Heart right ventricle (tissue), 16 donors: ENCODE data around the gene FAM227A. TPM values are rescaled to one million over a fixed set of nuclear protein-coding genes. Genes with fewer than 3 reads are reported as not detected.
A peak's percentile ranks its signal among the peaks of the same experiment; 100 is the strongest.
"Not testable (repeated sequence)": the region's sequence is repeated elsewhere in the genome, so short reads cannot be mapped to it uniquely, and the experiment has no call there.

Experiments
- ATAC-seq, 8 donors: fragments of 200-7000 bp; cut with Tn5 transposase; one replicate each; pipeline ENCODE4 v1.9.1; 2020; ENCODE audit warnings: mild to moderate bottlenecking in 8 of 8, moderate library complexity in 8 of 8, moderate number of reproducible peaks in 1 of 8
- DNase-seq, 2 donors: peaks; one replicate each; pipeline ENCODE4 v3.0.0-alpha.2; 2020
- H3K27ac ChIP-seq, 10 donors: fragments of 200-600 bp; sonication (generic) in 2 of 10; one replicate each; pipeline versions ENCODE4 v1.5.0 to v1.8.0; 2020 to 2022; ENCODE audit warnings: mild to moderate bottlenecking in 3 of 10
- H3K27me3 ChIP-seq, 7 donors: fragments of 200-600 bp; one replicate each; pipeline ENCODE4 v1.8.0; 2021 to 2022; ENCODE audit warnings: mild to moderate bottlenecking in 2 of 7
- H3K36me3 ChIP-seq, 9 donors: fragments of 200-600 bp; sonication (generic) in 1 of 9; one replicate each; pipeline versions ENCODE4 v1.5.0 to v1.8.0; 2020 to 2022; ENCODE audit warnings: mild to moderate bottlenecking in 2 of 9
- H3K4me1 ChIP-seq, 9 donors: fragments of 200-600 bp; sonication (generic) in 1 of 9; one replicate each; pipeline versions ENCODE4 v1.5.0 to v1.8.0; 2020 to 2022; ENCODE audit warnings: mild to moderate bottlenecking in 4 of 9
- H3K4me3 ChIP-seq, 10 donors: fragments of 200-600 bp; sonication (generic) in 2 of 10; one replicate each; pipeline versions ENCODE4 v1.5.0 to v1.8.0; 2020 to 2022; ENCODE audit warnings: mild to moderate bottlenecking in 7 of 10, moderate library complexity in 2 of 10
- H3K9me3 ChIP-seq, 11 donors: fragments of 200-600 bp in 10 of 11; sonication (generic) in 2 of 11; one replicate each; pipeline versions ENCODE4 v1.5.0 to v1.8.0; 2013 to 2022; ENCODE audit warnings: mild to moderate bottlenecking in 2 of 11, control low read depth in 1 of 11, moderate library complexity in 1 of 11
- CTCF ChIP-seq, 9 donors: fragments of 200-600 bp; sonication (generic) in 2 of 9; IDR thresholded peaks; one replicate each; pipeline versions ENCODE4 v1.5.0 to v1.8.0; 2021 to 2022; ENCODE audit warnings: antibody characterized with exemption in 9 of 9, mild to moderate bottlenecking in 5 of 9, moderate library complexity in 1 of 9
- WGBS, 2 donors: extraction: QIAGEN DNeasy Blood & Tissue Kit; methylation state at CpG; one replicate each; pipeline ENCODE4 v1.1.7; 2013; ENCODE audit warnings: inconsistent platforms in 1 of 2; 5-methylcytosine and 5-hydroxymethylcytosine counted together
- intact Hi-C, 10 donors: fragments of 100-400 bp; cut with DNase I; formaldehyde crosslinking; loops; one replicate each; pipeline versions ENCODE4 v1.11.1 to v1.14.2; 2022
- polyA plus RNA-seq, 2 donors: library from polyadenylated mRNA; stranded (reverse); fragments of 200-250 nt; gene quantifications; one replicate each; pipeline ENCODE4 v1.2.3, GENCODE V29; 2013
- total RNA-seq, 10 donors: library from RNA; stranded (reverse); fragmentation: NEBNext Ultra II Directional in 3 of 10; extraction: Animal tissue kit (Norgen Biotek cat#: 25700) in 3 of 10; gene quantifications; one replicate each; pipeline versions ENCODE4 v1.2.1 to v1.2.4, GENCODE V29; 2021 to 2023
- donor health status: Arrhythmogenic right ventricular cardiomyopathy.
- donor health status: ischemic (EF 13 %, LVEDD 7.1; RV severe dilation, severe dysfunction).
- donor health status: healthy with polysubstance abuse.
- donor health status: DM: no; HTN: yes; CAD: no.
- donor health status: DM: no; HTN: no; CAD: no.
- donor health status: ischemic (EF 25% LVEDD 6.9; RV normal size, moderate dysfunction).
- donor health status: ischemic (EF 25% LVEDD 5.7; RV mildly dilated, moderate dysfunction).
- donor health status: healthy.
- donor health status: DM: yes; HTN: yes; CAD: no.
- donor health status: Ischemic cardiomyopathy.
- donor health status: ischemic (EF 35%, LVEDD 5.7; RV mildly dilated, moderate dysfunction).
- donor health status: nonischemic (EF 11% LVEDD 7.7; RV severe dilation, severe dysfunction).
- donor health status: DM: yes; HTN: yes; CAD: no.
- donor health status: PGD.
- donor health status: ischemic (EF 29% LVEDD 5.4; RV normal size, mild dysfunction).
- donor health status: nonischemic (EF 23%, LVEDD 6.1; RV moderate dilation, normal function).

Gene FAM227A
- total and polyA plus RNA-seq, 12 donors, result 0.11 to 0.97 (median 0.46) TPM

GRCh38 chr22:38645430-38645829 is 10.8 kb downstream of the FAM227A start:
- no peaks in the 10 kb centered on the region for H3K36me3 ChIP-seq
- intact Hi-C loops, result no loop called here
- no peak for TF ChIP-seq CTCF (IDR thresholded peaks at IDR 0.05)
- DNase-seq (no peak), ATAC-seq (no peak)
- no peaks in the 10 kb centered on the region for H3K27me3 ChIP-seq
- H3K9me3 ChIP-seq, result no peaks in the 10 kb centered on the region
- no peaks in the 10 kb centered on the region for H3K4me1 ChIP-seq
- H3K4me3 ChIP-seq, result no peak overlapping the region
- H3K27ac ChIP-seq, result no peak overlapping the region
- 94 to 95% methylated on average over 6 of the region's 6 CpGs for WGBS, 2 donors

GRCh38 chr22:38644245-38644644 is 11.9 kb downstream of the FAM227A start:
- DNase-seq, H3K4me3 ChIP-seq, H3K4me1 ChIP-seq, H3K27ac ChIP-seq, H3K9me3 ChIP-seq, intact Hi-C loops, H3K36me3 ChIP-seq, H3K27me3 ChIP-seq: not testable (repeated sequence)
- 92 to 93% methylated on average over 4 to 5 of the region's 5 CpGs for WGBS, 2 donors
- ATAC-seq, result peak in 3 of 8 donors; percentile 58 to 99 (median 88)

GRCh38 chr22:38641476-38642040 is 14.6 kb downstream of the FAM227A start:
- TF ChIP-seq CTCF (IDR thresholded peaks at IDR 0.05), result no peak
- H3K4me1 ChIP-seq, result no peaks in the 10 kb centered on the region
- H3K36me3 ChIP-seq, result no peaks in the 10 kb centered on the region
- no peak overlapping the region for H3K4me3 ChIP-seq
- no peaks in the 10 kb centered on the region for H3K27me3 ChIP-seq
- H3K9me3 ChIP-seq, result no peaks in the 10 kb centered on the region
- intact Hi-C loops, result no loop called here
- no peak overlapping the region for H3K27ac ChIP-seq
- ATAC-seq, result no peak
- 95 to 97% methylated on average over 13 of the region's 13 CpGs for WGBS, 2 donors
- DNase-seq, result no peak

GRCh38 chr22:38638728-38639127 is 17.5 kb downstream of the FAM227A start:
- no peaks in the 10 kb centered on the region for H3K27me3 ChIP-seq
- intact Hi-C loops, result no loop called here
- no peak for DNase-seq

More at GRCh38 chr22:38638728-38639127, 17.5 kb downstream of the FAM227A start:
- H3K9me3 ChIP-seq, result no peaks in the 10 kb centered on the region
- no peaks in the 10 kb centered on the region for H3K4me1 ChIP-seq
- TF ChIP-seq CTCF (IDR thresholded peaks at IDR 0.05), result no peak
- H3K27ac ChIP-seq, result no peak overlapping the region
- H3K36me3 ChIP-seq, result peaks cover 0 to 4% (median 0%) of the 10 kb centered on the region in 9 donors
- no peak for ATAC-seq
- 53 to 59% methylated on average over 3 of the region's 3 CpGs for WGBS, 2 donors
- H3K4me3 ChIP-seq, result no peak overlapping the region
